B cell (primary cell): ENCODE results near the gene UQCC5. TPM values are rescaled to one million over a fixed set of nuclear protein-coding genes. Genes with fewer than 3 reads are reported as not detected.

Source experiments
- ATAC-seq: fragments of 200-7000 bp; cut with Tn5 transposase; one replicate; pipeline ENCODE4 v1.10.0; 2021; ENCODE audit warnings: low read depth, mild to moderate bottlenecking, moderate number of reproducible peaks, moderate library complexity
- CTCF ChIA-PET: fragments of 350-600 bp; sonication (Branson Sonifier 250); formaldehyde crosslinking; loops from one replicate; lab custom pipeline; 2021; ENCODE audit warnings: antibody characterized with exemption, inconsistent platforms; lab: Charles Lee
- POLR2A ChIA-PET: fragments of 350-600 bp; sonication (Branson Sonifier 250); formaldehyde crosslinking; loops from one replicate; lab custom pipeline; 2021; ENCODE audit warnings: antibody characterized with exemption; lab: Charles Lee
- DNase-seq: peaks from one replicate; pipeline ENCODE4 v3.0.0; 2013
- H2AFZ ChIP-seq: 2 replicates; pipeline ENCODE4 v1.6.1; 2012; ENCODE audit warnings: mild to moderate bottlenecking, low read depth, low read length; ENCODE audit not compliant: insufficient read depth, poor library complexity, severe bottlenecking
- H3K27ac ChIP-seq, 2 donors: 1 replicate in 1 of 2; 2 replicates in 1 of 2; pipeline ENCODE4 v1.5.1; 2012 to 2013; ENCODE audit warnings: low read length in 2 of 2, mild to moderate bottlenecking in 2 of 2, moderate library complexity in 1 of 2
- H3K27me3 ChIP-seq, 4 experiments: fragments of 200-600 bp in 1 of 4; sonication (generic) in 1 of 4; replicated peaks in 1 of 4; 1 replicate in 2 of 4; 2 replicates in 2 of 4; pipeline versions ENCODE4 v1.6.1 to v1.7.0; 2013 to 2016; ENCODE audit warnings: low read length in 3 of 4, mild to moderate bottlenecking in 2 of 4, mixed read lengths in 1 of 4, moderate library complexity in 1 of 4; ENCODE audit not compliant: insufficient read depth in 4 of 4, control insufficient read depth in 3 of 4; ENCODE audit errors: control extremely low read depth in 1 of 4
- H3K36me3 ChIP-seq, 2 experiments: replicated peaks in 1 of 2; 1 replicate in 1 of 2; 2 replicates in 1 of 2; pipeline versions ENCODE4 v1.6.1 to v1.7.1; 2013; ENCODE audit warnings: low read length in 1 of 2; ENCODE audit not compliant: insufficient read depth in 2 of 2, control insufficient read depth in 1 of 2; ENCODE audit errors: control extremely low read depth in 1 of 2, extremely low read depth in 1 of 2
- H3K4me1 ChIP-seq, 2 donors: fragments of 200-600 bp in 1 of 2; sonication (generic) in 1 of 2; 1 replicate in 1 of 2; 2 replicates in 1 of 2; pipeline versions ENCODE4 v1.5.1 to v1.6.1; 2013 to 2017; ENCODE audit warnings: low read length in 2 of 2; ENCODE audit not compliant: control insufficient read depth in 2 of 2, insufficient read depth in 2 of 2
- H3K4me2 ChIP-seq: replicated peaks from 2 replicates; pipeline ENCODE3; 2012; ENCODE audit warnings: mild to moderate bottlenecking, low read depth, low read length; ENCODE audit not compliant: poor library complexity, severe bottlenecking
- H3K4me3 ChIP-seq, 5 experiments: fragments of 200-600 bp in 1 of 5; sonication (generic) in 1 of 5; 1 replicate in 3 of 5; 2 replicates in 2 of 5; pipeline versions ENCODE4 v1.5.1 to v1.7.0; 2011 to 2016; ENCODE audit warnings: low read length in 4 of 5, mild to moderate bottlenecking in 4 of 5, low read depth in 2 of 5, control low read depth in 1 of 5, moderate library complexity in 1 of 5; ENCODE audit not compliant: insufficient read depth in 1 of 5; ENCODE audit errors: control extremely low read depth in 1 of 5, extremely low read depth in 1 of 5
- H3K79me2 ChIP-seq: fragments of 200-600 bp; sonication (generic); one replicate; pipeline ENCODE4 v1.6.0; 2016; ENCODE audit warnings: low read length; ENCODE audit not compliant: control insufficient read depth, insufficient read depth
- H3K9ac ChIP-seq: fragments of 200-600 bp; sonication (generic); 2 replicates; pipeline ENCODE4 v1.6.1; 2017; ENCODE audit warnings: mild to moderate bottlenecking, low read length, moderate library complexity
- H3K9me3 ChIP-seq, 3 donors: one replicate each; pipeline versions ENCODE4 v1.6.1 to v1.7.1; 2013; ENCODE audit warnings: low read length in 2 of 3; ENCODE audit not compliant: control insufficient read depth in 2 of 3, insufficient read depth in 1 of 3; ENCODE audit errors: control extremely low read depth in 1 of 3
- H4K20me1 ChIP-seq: 2 replicates; pipeline ENCODE4 v1.6.0; 2012; ENCODE audit warnings: mild to moderate bottlenecking, low read length; ENCODE audit not compliant: insufficient read depth, control insufficient read depth, poor library complexity, severe bottlenecking
- H3K27ac Mint-ChIP-seq: one replicate; pipeline ENCODE4 v1.8.0; 2021; ENCODE audit warnings: mixed read lengths
- H3K27me3 Mint-ChIP-seq: one replicate; pipeline ENCODE4 v1.8.0; 2021; ENCODE audit warnings: mixed read lengths
- H3K4me1 Mint-ChIP-seq: one replicate; pipeline ENCODE4 v1.8.0; 2021; ENCODE audit warnings: mixed read lengths
- H3K4me3 Mint-ChIP-seq: one replicate; pipeline ENCODE4 v1.8.0; 2021; ENCODE audit warnings: mixed read lengths
- H3K9me3 Mint-ChIP-seq: one replicate; pipeline ENCODE4 v1.8.0; 2022; ENCODE audit warnings: mixed read lengths; ENCODE audit not compliant: insufficient read depth
- EZH2 ChIP-seq: IDR thresholded peaks from 2 replicates; pipeline ENCODE4 v1.6.1; 2012; ENCODE audit warnings: borderline replicate concordance, low read depth, mild to moderate bottlenecking, moderate library complexity, low read length; ENCODE audit not compliant: insufficient read depth, poor library complexity, severe bottlenecking
- WGBS: methylation state at CpG from one replicate; pipeline ENCODE4 v1.1.5; 2013; ENCODE audit warnings: missing lambda C conversion rate; ENCODE audit not compliant: insufficient coverage; 5-methylcytosine and 5-hydroxymethylcytosine counted together
- intact Hi-C: fragments of 100-400 bp; cut with micrococcal nuclease; formaldehyde crosslinking; loops from one replicate; pipeline ENCODE4 v1.10.0; 2022
- polyA plus RNA-seq: library from polyadenylated mRNA; depleted of rRNA; stranded (reverse); fragments of >200 nt; gene quantifications from 2 replicates; pipeline ENCODE4 v1.2.3, GENCODE V29; 2012
- total RNA-seq, 2 donors: library from RNA; stranded (reverse); fragments of 120-200 nt in 1 of 2; gene quantifications; 1 replicate in 1 of 2; 2 replicates in 1 of 2; pipeline versions ENCODE4 v1.2.3 to v1.2.4, GENCODE V29; 2013 to 2022
- TF ChIP-seq, protein P1 (sequence below): fragments of 200-600 bp; IDR thresholded peaks from one replicate; pipeline ENCODE4 v1.8.0; 2022; ENCODE audit warnings: antibody characterized with exemption, mild to moderate bottlenecking

The UQCC5 gene
- total and polyA plus RNA-seq, 2 donors (not counting 1 experiment from before 2014, with no cell fraction given) = 1.1 to 10.3 TPM

DNA sequence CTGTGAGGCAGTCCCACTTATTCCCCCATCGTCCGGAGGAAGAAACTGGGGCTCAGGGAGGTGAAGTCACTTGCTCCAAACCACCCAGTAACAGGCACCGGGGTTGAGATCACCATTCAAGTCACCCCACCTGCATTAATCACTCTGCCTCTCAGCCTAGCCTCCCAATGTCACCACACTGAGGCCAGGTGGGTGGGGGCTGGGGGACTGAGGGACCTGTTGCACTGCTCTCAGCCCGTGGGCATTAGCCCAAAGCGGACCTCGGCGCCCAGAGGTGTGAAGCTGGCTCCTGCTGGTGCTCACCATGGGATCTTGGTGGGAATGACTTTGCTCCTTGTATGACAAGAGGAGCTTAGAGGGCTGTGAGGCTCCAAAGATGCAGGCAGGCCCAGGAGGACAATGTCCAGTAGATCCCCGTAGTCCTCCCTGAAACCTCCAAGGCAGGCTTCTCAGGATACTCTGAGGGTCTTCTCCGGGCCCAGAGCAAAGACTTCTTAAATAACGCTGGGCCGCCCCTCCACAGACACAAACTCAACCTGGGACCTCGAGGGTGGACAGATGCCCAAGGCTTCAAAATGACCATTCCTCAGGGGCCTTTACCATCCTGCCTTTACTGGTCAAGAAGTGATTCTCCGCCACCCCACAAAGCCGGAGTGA is 4.4 kb upstream of the UQCC5 start:
- intact Hi-C loops = loop anchor here (10.0 kb wide), 3 partner anchors 477 to 1137 kb away; partner anchors contain the start of genes DUSP7, PRKCD and RBM15B
- Mint-ChIP-seq H3K27me3 (no peaks in the 10 kb centered on the region), H3K4me1 (peaks cover 22% of the 10 kb centered on the region), H3K9me3 (no peaks in the 10 kb centered on the region), H3K27ac (no peak overlapping the region), H3K4me3 (peak overlapping the region; percentile 85)
- CTCF ChIA-PET = no interaction called here
- WGBS = 94% methylated on average over 10 of the region's 14 CpGs
- Histone ChIP-seq H2AFZ (peak overlapping the region; percentile 84), H3K4me1 (peaks cover 15 to 30% of the 10 kb centered on the region in 2 donors), H3K36me3 (no peaks in the 10 kb centered on the region), H3K27ac (no peak overlapping the region), H3K4me2 (peak overlapping the region; percentile 99), H3K27me3 (peaks cover 0 to 13% (median 0%) of the 10 kb centered on the region in 4 experiments), H3K9ac (no peak overlapping the region), H3K79me2 (peaks cover 5% of the 10 kb centered on the region), H4K20me1 (no peaks in the 10 kb centered on the region), H3K4me3 (no peak overlapping the region), H3K9me3 (no peaks in the 10 kb centered on the region)
- POLR2A ChIA-PET = interaction anchor here (0.6 kb wide), 1 partner anchor 536 kb away, joined by 4 read pairs; the partner anchor contains the start of gene RPL29
- ATAC-seq = no peak
- no peak for DNase-seq
- TF ChIP-seq EZH2 = no peak
- TF ChIP-seq, protein P1, sequence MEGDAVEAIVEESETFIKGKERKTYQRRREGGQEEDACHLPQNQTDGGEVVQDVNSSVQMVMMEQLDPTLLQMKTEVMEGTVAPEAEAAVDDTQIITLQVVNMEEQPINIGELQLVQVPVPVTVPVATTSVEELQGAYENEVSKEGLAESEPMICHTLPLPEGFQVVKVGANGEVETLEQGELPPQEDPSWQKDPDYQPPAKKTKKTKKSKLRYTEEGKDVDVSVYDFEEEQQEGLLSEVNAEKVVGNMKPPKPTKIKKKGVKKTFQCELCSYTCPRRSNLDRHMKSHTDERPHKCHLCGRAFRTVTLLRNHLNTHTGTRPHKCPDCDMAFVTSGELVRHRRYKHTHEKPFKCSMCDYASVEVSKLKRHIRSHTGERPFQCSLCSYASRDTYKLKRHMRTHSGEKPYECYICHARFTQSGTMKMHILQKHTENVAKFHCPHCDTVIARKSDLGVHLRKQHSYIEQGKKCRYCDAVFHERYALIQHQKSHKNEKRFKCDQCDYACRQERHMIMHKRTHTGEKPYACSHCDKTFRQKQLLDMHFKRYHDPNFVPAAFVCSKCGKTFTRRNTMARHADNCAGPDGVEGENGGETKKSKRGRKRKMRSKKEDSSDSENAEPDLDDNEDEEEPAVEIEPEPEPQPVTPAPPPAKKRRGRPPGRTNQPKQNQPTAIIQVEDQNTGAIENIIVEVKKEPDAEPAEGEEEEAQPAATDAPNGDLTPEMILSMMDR = no peak

DNA sequence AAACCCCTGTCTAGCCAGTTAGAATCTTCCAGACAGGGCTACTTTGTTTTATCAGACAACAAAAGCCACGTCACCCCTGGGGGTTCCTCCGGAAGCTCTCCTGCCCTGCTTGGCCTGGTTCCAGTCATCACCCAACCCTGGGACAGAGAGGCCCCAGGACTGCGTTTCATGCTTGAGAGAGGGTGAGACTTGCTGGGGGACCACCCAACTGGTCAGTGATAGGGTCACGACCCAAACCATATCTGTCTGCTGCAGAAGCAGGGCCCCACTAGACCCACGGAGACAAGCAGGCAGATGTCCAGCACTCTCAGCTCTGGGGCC is 3.9 kb upstream of the UQCC5 start:
- Histone ChIP-seq H3K9me3 (no peaks in the 10 kb centered on the region), H2AFZ (peak overlapping the region; percentile 84), H3K79me2 (peaks cover 9% of the 10 kb centered on the region), H3K4me1 (peaks cover 20 to 35% of the 10 kb centered on the region in 2 donors), H3K27ac (no peak overlapping the region), H3K4me2 (peak overlapping the region; percentile 99), H3K27me3 (peaks cover 0 to 13% (median 0%) of the 10 kb centered on the region in 4 experiments), H3K4me3 (peak overlapping the region in 4 of 5 experiments; percentile 44 to 73 (median 64)), H4K20me1 (no peaks in the 10 kb centered on the region), H3K9ac (peak overlapping the region; percentile 67), H3K36me3 (no peaks in the 10 kb centered on the region)
- Mint-ChIP-seq H3K27me3 (no peaks in the 10 kb centered on the region), H3K27ac (peak overlapping the region; percentile 50), H3K9me3 (no peaks in the 10 kb centered on the region), H3K4me3 (peak overlapping the region; percentile 85), H3K4me1 (peaks cover 27% of the 10 kb centered on the region)
- CTCF ChIA-PET = no interaction called here
- POLR2A ChIA-PET = interaction anchor here (0.6 kb wide), 1 partner anchor 537 kb away, joined by 4 read pairs; the partner anchor contains the start of gene RPL29
- TF ChIP-seq, protein P1 = no peak
- TF ChIP-seq EZH2 = no peak
- DNase-seq (peak; percentile 53), ATAC-seq (no peak)
- WGBS = 18% methylated on average over 4 of the region's 5 CpGs
- intact Hi-C loops = loop anchor here (10.0 kb wide), 3 partner anchors 478 to 1138 kb away; partner anchors contain the start of genes DUSP7, PRKCD and RBM15B
